Neural cell (in vitro differentiated cells): ENCODE data around the gene EHMT1.

Experiments used
- CTCF ChIP-seq: fragments of 450-650 bp; IDR thresholded peaks from 2 replicates; pipeline ENCODE4 v1.5.1; 2014; ENCODE audit warnings: antibody characterized with exemption, mild to moderate bottlenecking, moderate library complexity; ENCODE audit not compliant: poor library complexity, severe bottlenecking
- EZH2 ChIP-seq: fragments of 200-600, 300-800 bp; shearing (Covaris generic), sonication (generic); IDR thresholded peaks from 2 replicates; pipeline ENCODE4 v1.6.1; 2014; ENCODE audit warnings: antibody characterized with exemption, low read length, borderline replicate concordance, mild to moderate bottlenecking; ENCODE audit not compliant: insufficient read depth, poor library complexity, severe bottlenecking
- RAD21 ChIP-seq: fragments of 450-650 bp; conservative IDR thresholded peaks from 2 replicates; pipeline ENCODE4 v1.6.1; 2014; ENCODE audit warnings: antibody characterized with exemption, mild to moderate bottlenecking, moderate library complexity

- TF ChIP-seq CTCF (no peak), EZH2 (no peak), RAD21 (no peak)
These were observed 71.1 kb downstream of the EHMT1 start for GRCh38 chr9:137689745-137690529.
